ENCODE data around the gene RPS6KB2. TPM values are rescaled to one million over a fixed set of nuclear protein-coding genes. Genes with fewer than 3 reads are reported as not detected.
"Not testable (repeated sequence)": the region's sequence is repeated elsewhere in the genome, so short reads cannot be mapped to it uniquely, and the experiment has no call there.

RPS6KB2 gene
- total and polyA plus RNA-seq, 7 donors: 27.1 to 70.2 (median 55.9) TPM

- H3K27me3 ChIP-seq: no peaks in the 10 kb centered on the region
- peak within 1 kb of the TSS; percentile 90 to 96 (median 93) for H3K4me3 ChIP-seq
- TF ChIP-seq EP300 (IDR thresholded peaks at IDR 0.05) (no peak), POLR2A (IDR thresholded peaks at IDR 0.05) (peak; percentile 74 to 86), POLR2AphosphoS5 (IDR thresholded peaks at IDR 0.05) (peak; percentile 77 to 97 (median 92))
- TF ChIP-seq, protein P1, sequence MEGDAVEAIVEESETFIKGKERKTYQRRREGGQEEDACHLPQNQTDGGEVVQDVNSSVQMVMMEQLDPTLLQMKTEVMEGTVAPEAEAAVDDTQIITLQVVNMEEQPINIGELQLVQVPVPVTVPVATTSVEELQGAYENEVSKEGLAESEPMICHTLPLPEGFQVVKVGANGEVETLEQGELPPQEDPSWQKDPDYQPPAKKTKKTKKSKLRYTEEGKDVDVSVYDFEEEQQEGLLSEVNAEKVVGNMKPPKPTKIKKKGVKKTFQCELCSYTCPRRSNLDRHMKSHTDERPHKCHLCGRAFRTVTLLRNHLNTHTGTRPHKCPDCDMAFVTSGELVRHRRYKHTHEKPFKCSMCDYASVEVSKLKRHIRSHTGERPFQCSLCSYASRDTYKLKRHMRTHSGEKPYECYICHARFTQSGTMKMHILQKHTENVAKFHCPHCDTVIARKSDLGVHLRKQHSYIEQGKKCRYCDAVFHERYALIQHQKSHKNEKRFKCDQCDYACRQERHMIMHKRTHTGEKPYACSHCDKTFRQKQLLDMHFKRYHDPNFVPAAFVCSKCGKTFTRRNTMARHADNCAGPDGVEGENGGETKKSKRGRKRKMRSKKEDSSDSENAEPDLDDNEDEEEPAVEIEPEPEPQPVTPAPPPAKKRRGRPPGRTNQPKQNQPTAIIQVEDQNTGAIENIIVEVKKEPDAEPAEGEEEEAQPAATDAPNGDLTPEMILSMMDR (IDR thresholded peaks at IDR 0.05): peak in 1 of 4 experiments; percentile 41
- H3K4me1 ChIP-seq: peaks cover 0 to 47% (median 35%) of the 10 kb centered on the region in 4 donors
- WGBS, 2 donors: 0 to 1% methylated on average over 76 of the region's 76 CpGs
- H3K36me3 ChIP-seq: no peaks in the 10 kb centered on the region
- intact Hi-C loops (cut with DNase I): loop anchor here (1.0 to 2.0 kb wide), 4 partner anchors 13 to 68 kb away; partner anchors contain the start of genes PPP1CA and RPS6KB2
- peak within 1 kb of the TSS; percentile 91 to 95 (median 92) for H3K27ac ChIP-seq
- no peaks in the 10 kb centered on the region for H3K9me3 ChIP-seq
- peak; percentile 97 for DNase-seq
Measured at GRCh38 chr11:67468759-67469507, 40.6 kb downstream of the RPS6KB2 start, which contains the start of gene TMEM134. Gene TMEM134, minus strand, starts transcription at chr11:67469251. Its CDS starts 59 bp downstream, at chr11:67469192.

DNA sequence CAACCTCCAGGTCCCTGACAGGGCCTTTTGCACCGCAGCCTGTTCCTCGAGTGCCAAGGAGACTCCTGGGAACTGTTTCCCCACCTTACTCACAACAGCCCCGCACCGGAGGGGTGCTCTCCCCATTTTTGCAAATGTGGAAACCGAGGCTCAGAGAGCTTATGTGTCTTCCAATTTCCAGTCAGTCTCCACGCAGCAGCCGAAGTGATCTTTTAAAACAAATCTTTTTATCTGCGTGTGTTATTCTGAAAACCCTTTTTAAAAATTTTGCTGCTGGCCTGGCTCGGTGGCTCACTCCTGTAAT is 41.2 kb downstream of the RPS6KB2 start:
- Histone ChIP-seq H3K27ac (peak overlapping the region; percentile 91 to 95 (median 92)), H3K27me3 (no peaks in the 10 kb centered on the region), H3K9me3 (no peaks in the 10 kb centered on the region), H3K36me3 (no peaks in the 10 kb centered on the region), H3K4me3 (peak overlapping the region; percentile 90 to 96 (median 93)), H3K4me1 (peaks cover 0 to 42% (median 30%) of the 10 kb centered on the region in 4 donors)
- WGBS, 2 donors: 6 to 18% methylated on average over 9 of the region's 9 CpGs
- TF ChIP-seq POLR2A (IDR thresholded peaks at IDR 0.05): no peak
- no peak for TF ChIP-seq EP300 (IDR thresholded peaks at IDR 0.05)
- TF ChIP-seq POLR2AphosphoS5 (IDR thresholded peaks at IDR 0.05): no peak
- TF ChIP-seq, protein P1 (IDR thresholded peaks at IDR 0.05): no peak
- intact Hi-C loops (cut with DNase I): loop anchor here (1.0 to 2.0 kb wide), 4 partner anchors 13 to 69 kb away; partner anchors contain the start of genes PPP1CA and RPS6KB2
- DNase-seq: no peak

DNA sequence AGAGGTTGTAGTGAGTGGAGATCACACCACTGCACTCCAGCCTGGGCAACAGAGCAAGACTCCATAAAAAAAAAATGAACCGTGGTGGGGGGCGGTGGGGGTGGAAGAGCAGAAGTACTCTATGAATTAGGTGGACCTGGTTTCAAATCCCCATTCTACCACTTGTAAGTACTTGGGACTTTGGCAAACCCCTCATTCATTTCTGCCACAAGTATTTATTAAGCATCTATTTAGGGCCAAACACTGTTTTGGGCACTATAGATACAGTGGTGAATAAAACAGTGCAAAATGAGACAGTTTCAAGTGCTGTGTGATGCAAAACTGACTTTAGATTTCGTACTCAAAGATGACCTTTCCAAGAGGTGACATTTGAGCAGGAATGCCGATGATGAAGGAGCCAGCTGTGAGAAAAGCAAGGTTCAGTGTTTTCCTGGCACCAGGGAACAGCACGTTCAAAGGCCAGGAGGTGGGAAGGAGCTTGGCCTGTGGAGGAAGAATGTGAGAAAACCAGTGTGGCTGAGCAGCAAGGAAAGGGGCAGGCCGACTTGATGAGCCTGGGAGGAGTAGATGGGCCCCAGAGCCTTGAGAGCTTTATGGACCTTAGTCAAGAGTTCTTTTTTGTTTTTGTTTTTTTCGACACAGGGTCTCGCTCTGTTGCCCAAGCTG is 42.2 kb downstream of the RPS6KB2 start:
- no peak for DNase-seq
- no peak overlapping the region for H3K4me3 ChIP-seq
- intact Hi-C loops (cut with DNase I): no loop called here
- no peaks in the 10 kb centered on the region for H3K27me3 ChIP-seq
- H3K27ac ChIP-seq: peak overlapping the region in 1 of 4 donors; percentile 93
- peaks cover 0 to 34% (median 22%) of the 10 kb centered on the region in 4 donors for H3K4me1 ChIP-seq
- no peaks in the 10 kb centered on the region for H3K9me3 ChIP-seq
- TF ChIP-seq EP300 (IDR thresholded peaks at IDR 0.05): no peak
- TF ChIP-seq POLR2AphosphoS5 (IDR thresholded peaks at IDR 0.05): no peak
- TF ChIP-seq POLR2A (IDR thresholded peaks at IDR 0.05): no peak
- TF ChIP-seq, protein P1 (IDR thresholded peaks at IDR 0.05): no peak
- WGBS, 2 donors: 78 to 81% methylated on average over 8 of the region's 8 CpGs
- H3K36me3 ChIP-seq: no peaks in the 10 kb centered on the region

GRCh38 chr11:67472882-67473281 is 44.6 kb downstream of the RPS6KB2 start:
- Histone ChIP-seq H3K36me3 (no peaks in the 10 kb centered on the region), H3K4me1 (peaks cover 0 to 16% (median 10%) of the 10 kb centered on the region in 4 donors), H3K27me3 (no peaks in the 10 kb centered on the region), H3K4me3 (no peak overlapping the region), H3K9me3 (no peaks in the 10 kb centered on the region), H3K27ac (no peak overlapping the region)
- TF ChIP-seq EP300 (IDR thresholded peaks at IDR 0.05) (no peak), POLR2A (IDR thresholded peaks at IDR 0.05) (no peak), POLR2AphosphoS5 (IDR thresholded peaks at IDR 0.05) (no peak)
- TF ChIP-seq, protein P1 (IDR thresholded peaks at IDR 0.05): no peak
- DNase-seq: no peak
- WGBS, 2 donors: 78 to 81% methylated on average over 7 of the region's 7 CpGs
- intact Hi-C loops (cut with DNase I): no loop called here

- not testable (repeated sequence) for DNase-seq
Measured at GRCh38 chr11:67476692-67477091, 48.4 kb downstream of the RPS6KB2 start.

DNA sequence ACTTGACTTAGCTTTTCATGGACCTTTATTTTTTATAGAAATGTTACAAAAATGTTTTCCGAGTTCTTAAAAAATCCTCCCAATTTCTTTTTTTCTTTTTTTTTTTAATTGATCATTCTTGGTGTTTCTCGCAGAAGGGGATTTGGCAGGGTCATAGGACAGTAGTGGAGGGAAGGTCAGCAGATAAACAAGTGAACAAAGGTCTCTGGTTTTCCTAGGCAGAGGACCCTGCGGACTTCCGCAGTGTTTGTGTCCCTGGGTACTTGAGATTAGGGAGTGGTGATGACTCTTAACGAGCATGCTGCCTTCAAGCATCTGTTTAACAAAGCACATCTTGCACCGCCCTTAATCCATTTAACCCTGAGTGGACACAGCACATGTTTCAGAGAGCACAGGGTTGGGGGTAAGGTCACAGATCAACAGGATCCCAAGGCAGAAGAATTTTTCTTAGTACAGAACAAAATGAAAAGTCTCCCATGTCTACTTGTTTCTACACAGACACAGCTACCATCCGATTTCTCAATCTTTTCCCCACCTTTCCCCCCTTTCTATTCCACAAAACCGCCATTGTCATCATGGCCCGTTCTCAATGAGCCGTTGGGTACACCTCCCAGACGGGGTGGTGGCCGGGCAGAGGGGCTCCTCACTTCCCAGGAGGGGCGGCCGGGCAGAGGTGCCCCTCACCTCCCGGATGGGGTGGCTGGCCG is 49.2 kb downstream of the RPS6KB2 start:
- H3K27ac ChIP-seq; H3K27me3 ChIP-seq; H3K4me1 ChIP-seq; DNase-seq; intact Hi-C loops (cut with DNase I); H3K9me3 ChIP-seq; H3K36me3 ChIP-seq; H3K4me3 ChIP-seq: not testable (repeated sequence)
- 81 to 82% methylated on average over 14 of the region's 16 CpGs for WGBS, 2 donors

More at GRCh38 chr11:67476692-67477091, 48.4 kb downstream of the RPS6KB2 start:
- H3K27me3 ChIP-seq; H3K36me3 ChIP-seq; H3K9me3 ChIP-seq; H3K4me1 ChIP-seq; intact Hi-C loops (cut with DNase I); H3K4me3 ChIP-seq; H3K27ac ChIP-seq: not testable (repeated sequence)
- 79 to 85% methylated on average over 10 of the region's 10 CpGs for WGBS, 2 donors
